GM18526 (cell line): ENCODE data around the gene UPF3A.

ENCODE experiments used
- POLR2A ChIP-seq: IDR thresholded peaks from 3 replicates; pipeline ENCODE4 v1.6.1; 2011; ENCODE audit not compliant: insufficient read length; ENCODE audit errors: extremely low read depth

The UPF3A gene

DNA sequence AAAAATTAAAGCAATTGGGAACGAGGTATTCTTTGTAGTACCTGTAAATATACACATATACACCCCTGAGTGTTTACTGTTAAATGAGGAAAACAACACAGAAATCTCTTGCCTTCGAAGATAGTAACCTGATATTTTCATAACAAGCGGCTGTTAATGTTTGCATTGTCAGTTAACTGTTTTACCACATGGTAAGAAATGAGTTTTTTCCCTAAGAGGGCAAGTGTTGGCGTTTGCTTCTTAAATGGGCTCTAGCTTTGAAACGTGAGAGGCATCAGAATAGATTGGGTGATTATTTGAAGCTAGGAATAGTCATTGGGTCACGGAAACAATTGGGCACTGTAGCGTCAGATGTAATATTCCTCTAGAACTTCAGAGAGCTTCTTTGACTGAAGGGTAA is 22.0 kb upstream of the UPF3A start:
- TF ChIP-seq POLR2A: no peak

DNA sequence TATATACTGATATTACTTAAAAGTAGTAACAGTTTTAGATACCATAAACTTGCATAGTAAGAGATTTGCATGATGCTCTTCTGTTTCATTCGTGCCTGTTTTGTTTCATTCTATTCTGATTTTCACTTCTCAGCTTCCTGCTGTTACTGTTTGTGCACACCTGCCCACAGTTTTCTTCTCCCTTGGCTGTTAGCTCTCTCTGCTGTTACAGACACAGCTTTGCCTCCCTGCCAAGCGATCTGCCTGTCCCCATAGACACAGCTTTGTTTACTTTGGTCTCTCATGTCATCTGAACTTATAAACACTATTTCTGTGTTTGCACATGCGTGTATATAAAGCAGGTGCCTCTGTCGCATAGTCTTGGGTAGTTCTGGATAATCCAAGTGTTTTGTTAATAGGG is 21.4 kb upstream of the UPF3A start:
- no peak for TF ChIP-seq POLR2A

DNA sequence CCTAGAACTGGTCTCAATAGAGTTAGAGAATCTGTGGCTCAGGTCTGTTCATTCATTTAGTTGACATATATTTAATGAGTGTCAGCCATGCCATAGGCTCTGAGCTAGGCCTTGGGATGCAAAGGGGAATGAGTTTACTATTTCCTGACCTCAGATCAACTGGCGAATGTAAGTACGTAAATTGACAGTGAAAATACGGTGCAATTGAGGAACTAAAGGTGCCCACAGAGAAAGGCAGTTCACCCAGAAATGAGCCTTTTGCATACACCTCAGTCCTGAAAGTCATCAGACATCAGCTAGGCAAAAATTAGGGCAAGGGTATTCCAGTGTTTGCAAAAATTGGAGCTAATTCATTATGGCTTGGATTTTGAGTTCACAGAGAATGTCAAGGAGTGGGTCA is 20.6 kb upstream of the UPF3A start:
- TF ChIP-seq POLR2A: no peak

DNA sequence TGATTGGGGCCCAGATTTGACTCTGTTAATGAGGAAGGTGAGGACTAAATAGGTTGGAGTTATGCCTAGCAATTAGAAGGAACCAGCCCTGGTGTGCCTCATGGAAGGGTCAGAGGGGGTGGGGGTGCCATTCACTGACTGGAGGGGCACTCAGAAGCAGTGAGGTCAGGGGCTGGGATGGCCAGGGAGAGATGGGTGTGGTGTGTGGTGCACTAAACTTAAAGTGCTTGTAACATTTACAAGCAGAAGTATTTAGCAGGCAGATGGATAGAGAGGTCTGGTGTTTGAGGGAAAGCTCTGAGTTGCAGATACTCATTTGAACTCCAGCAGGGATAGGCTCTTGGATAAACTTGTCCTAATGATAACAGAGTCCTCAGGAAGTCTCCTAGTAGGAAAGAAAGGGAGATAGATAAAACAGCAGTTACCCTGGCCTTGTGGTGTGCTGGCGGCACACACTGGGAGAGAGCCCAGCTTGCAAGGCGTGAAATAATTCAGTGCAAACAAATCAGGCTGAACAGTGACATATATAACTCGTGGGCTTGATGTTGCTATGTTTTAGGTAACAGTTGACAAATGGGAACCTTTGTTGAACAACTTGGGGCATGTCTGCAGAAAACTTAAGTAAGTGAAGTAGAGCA is 20.0 kb upstream of the UPF3A start:
- TF ChIP-seq POLR2A: no peak

- no peak for TF ChIP-seq POLR2A
Observed at GRCh38 chr13:114263578-114263977, 17.8 kb upstream of the UPF3A start.

GRCh38 chr13:114264886-114265611 is 16.4 kb upstream of the UPF3A start:
- no peak for TF ChIP-seq POLR2A

GRCh38 chr13:114266241-114266640 is 15.2 kb upstream of the UPF3A start:
- TF ChIP-seq POLR2A: no peak

DNA sequence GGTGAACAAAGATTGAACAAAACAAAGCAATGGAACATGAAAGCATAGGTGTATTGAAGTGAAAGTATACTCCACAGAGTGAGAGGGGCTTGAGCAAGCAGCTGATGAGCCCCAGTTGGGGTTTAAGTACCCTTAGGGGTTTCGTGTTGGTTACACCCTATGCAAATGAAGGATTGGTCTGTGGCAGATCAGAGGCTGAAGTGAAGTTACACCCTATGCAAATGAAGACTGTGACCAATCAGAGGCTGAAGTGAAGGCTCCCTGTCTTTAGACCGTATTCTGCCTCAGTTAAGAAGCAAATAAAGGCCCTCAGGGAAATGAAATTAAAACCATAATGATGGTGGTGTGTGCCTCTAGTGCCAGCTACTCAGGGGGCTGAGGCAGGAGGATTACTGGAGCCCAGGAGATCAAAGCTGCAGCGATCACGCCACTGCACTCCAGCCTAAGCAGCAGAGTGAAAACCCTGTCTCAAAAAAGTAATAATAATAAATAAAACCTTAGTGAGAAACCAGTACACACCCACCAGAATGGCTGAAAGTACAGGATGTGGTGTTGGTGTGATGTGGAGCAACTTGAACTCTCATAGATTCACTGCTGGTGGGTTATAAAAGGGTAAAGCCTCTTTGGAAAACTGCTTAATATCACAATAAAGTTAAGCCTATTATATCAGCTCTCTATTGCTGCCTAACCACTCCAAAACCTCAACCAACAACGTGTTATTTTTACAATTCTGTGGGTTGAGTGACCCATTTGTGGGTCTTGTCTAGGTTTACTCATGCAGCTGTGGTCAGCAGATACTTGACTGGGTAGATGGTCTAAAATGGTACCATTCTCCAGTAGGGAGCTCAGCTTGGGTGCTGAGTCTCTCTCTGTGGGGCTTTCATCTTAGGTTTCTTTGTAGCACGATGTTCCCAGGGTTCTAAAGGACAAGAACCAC is 12.8 kb upstream of the UPF3A start:
- TF ChIP-seq POLR2A: no peak

DNA sequence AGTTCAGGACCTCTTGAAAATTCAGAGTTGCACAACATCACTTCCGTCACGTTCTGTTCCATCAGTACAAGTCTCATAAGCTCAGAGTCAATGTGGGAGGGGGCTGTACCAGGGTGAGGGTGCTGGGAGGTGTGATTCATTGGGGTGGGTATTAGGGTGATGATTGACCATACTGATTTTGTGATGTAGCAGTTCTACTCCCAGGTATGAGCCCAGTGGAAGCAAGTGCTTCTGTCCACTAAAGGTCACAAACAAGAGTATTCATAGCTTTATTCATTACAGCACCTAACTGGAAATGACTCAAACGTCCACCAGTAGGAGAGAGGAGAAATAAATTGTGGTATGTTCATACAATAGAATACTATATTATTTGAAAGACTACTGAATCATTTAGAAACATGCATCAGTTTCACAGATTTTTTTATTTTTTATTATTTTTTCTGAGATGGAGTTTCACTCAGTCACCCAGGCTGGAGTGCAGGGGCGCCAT is 12.1 kb upstream of the UPF3A start:
- TF ChIP-seq POLR2A: no peak

DNA sequence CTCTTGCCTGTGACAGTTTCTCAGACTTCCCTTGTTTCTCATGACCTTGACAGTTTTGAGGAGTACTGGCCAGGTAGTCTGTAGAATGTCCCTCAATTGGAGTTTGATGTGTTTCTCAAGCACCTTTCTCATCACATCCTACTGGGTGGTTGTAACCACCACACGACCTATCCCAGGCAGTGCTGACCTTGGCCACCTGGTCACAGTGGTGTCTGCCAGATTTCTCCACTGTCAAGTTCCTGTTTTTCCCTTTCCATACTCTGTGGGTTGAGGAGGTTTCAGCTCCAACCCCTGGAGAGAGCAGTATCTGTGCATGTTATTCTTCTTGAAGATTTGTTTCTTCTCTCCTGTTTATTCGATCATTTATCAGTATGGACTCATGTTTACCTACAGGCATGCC is 8.4 kb upstream of the UPF3A start:
- no peak for TF ChIP-seq POLR2A

GRCh38 chr13:114275304-114275703 is 6.1 kb upstream of the UPF3A start:
- no peak for TF ChIP-seq POLR2A

DNA sequence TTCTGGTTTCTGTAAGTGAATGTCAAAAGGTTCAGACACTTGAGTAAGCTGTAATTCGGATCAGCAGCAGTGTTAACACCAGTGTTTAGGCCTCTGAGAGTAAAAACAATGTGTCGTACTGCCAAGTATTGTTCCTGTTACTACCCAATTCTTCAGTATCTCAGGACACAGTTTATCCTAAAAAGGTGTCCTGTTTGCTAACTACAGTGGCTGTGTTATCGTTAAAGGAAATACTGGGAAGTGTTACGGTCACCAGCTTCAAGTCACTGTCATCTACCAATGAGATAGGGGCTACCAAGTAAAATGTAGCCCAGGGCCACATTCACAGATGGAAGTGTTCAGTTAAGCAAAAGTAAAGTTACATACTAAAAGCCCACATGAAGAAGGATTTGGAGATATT is 2.3 kb upstream of the UPF3A start:
- TF ChIP-seq POLR2A: no peak

- no peak for TF ChIP-seq POLR2A
Observed at GRCh38 chr13:114279758-114280355, 1.5 kb upstream of the UPF3A start.

- TF ChIP-seq POLR2A: no peak
Observed at GRCh38 chr13:114282041-114282670, 755 bp downstream of the UPF3A start.

GRCh38 chr13:114283576-114283975 is 2.2 kb downstream of the UPF3A start:
- TF ChIP-seq POLR2A: no peak
